Common myeloid progenitor, CD34-positive (primary cell): Measurements from ENCODE around the gene PIRT. TPM values are rescaled to one million over a fixed set of nuclear protein-coding genes. Genes with fewer than 3 reads are reported as not detected.

ENCODE experiments used
- CTCF ChIA-PET: fragments of 350-600 bp; sonication (Branson Sonifier 250); formaldehyde crosslinking; loops from one replicate; lab custom pipeline; 2021; ENCODE audit warnings: antibody characterized with exemption; lab: Charles Lee
- POLR2A ChIA-PET: fragments of 350-600 bp; sonication (Branson Sonifier 250); formaldehyde crosslinking; loops from one replicate; lab custom pipeline; 2021; ENCODE audit warnings: antibody characterized with exemption; lab: Charles Lee
- DNase-seq, 3 donors: peaks; one replicate each; pipeline versions ENCODE4 v3.0.0 to v3.0.0-alpha.2; 2013
- H3K27ac ChIP-seq, 2 experiments: 1 replicate in 1 of 2; 2 replicates in 1 of 2; pipeline ENCODE4 v1.7.0; 2013; ENCODE audit warnings: inconsistent platforms in 2 of 2, low read length in 2 of 2, mild to moderate bottlenecking in 2 of 2, low read depth in 1 of 2, moderate library complexity in 1 of 2; ENCODE audit not compliant: severe bottlenecking in 2 of 2, insufficient read depth in 1 of 2, poor library complexity in 1 of 2
- H3K27me3 ChIP-seq, 5 experiments: replicated peaks in 2 of 5; 1 replicate in 3 of 5; 2 replicates in 2 of 5; pipeline versions ENCODE4 v1.6.1 to v1.7.0; 2013; ENCODE audit warnings: low read length in 4 of 5, mild to moderate bottlenecking in 2 of 5, moderate library complexity in 2 of 5, inconsistent platforms in 1 of 5; ENCODE audit not compliant: insufficient read depth in 5 of 5, control insufficient read depth in 4 of 5
- H3K36me3 ChIP-seq, 4 experiments: 1 replicate in 2 of 4; 2 replicates in 2 of 4; pipeline versions ENCODE4 v1.6.1 to v1.7.0; 2013; ENCODE audit warnings: low read length in 3 of 4, control low read depth in 1 of 4, mild to moderate bottlenecking in 1 of 4; ENCODE audit not compliant: control insufficient read depth in 4 of 4, insufficient read depth in 4 of 4
- H3K4me1 ChIP-seq, 4 experiments: 1 replicate in 3 of 4; 2 replicates in 1 of 4; pipeline versions ENCODE4 v1.6.1 to v1.7.1; 2013; ENCODE audit warnings: low read length in 3 of 4, mild to moderate bottlenecking in 3 of 4, control low read depth in 1 of 4, inconsistent platforms in 1 of 4, moderate library complexity in 1 of 4; ENCODE audit not compliant: control insufficient read depth in 4 of 4, insufficient read depth in 4 of 4; ENCODE audit errors: control extremely low read depth in 1 of 4
- H3K4me3 ChIP-seq, 7 experiments: 1 replicate in 4 of 7; 2 replicates in 3 of 7; pipeline versions ENCODE4 v1.5.1 to v1.7.0; 2013; ENCODE audit warnings: mild to moderate bottlenecking in 7 of 7, low read length in 6 of 7, moderate library complexity in 6 of 7, inconsistent platforms in 2 of 7, low read depth in 2 of 7, control low read depth in 1 of 7; ENCODE audit not compliant: insufficient read depth in 4 of 7, control insufficient read depth in 1 of 7; ENCODE audit errors: extremely low read depth in 1 of 7
- H3K9me3 ChIP-seq, 5 experiments: 1 replicate in 4 of 5; 2 replicates in 1 of 5; pipeline versions ENCODE4 v1.6.1 to v1.7.1; 2013; ENCODE audit warnings: low read length in 4 of 5, mild to moderate bottlenecking in 2 of 5, inconsistent platforms in 1 of 5, low read depth in 1 of 5, moderate library complexity in 1 of 5; ENCODE audit not compliant: control insufficient read depth in 4 of 5, insufficient read depth in 2 of 5; ENCODE audit errors: control extremely low read depth in 1 of 5
- WGBS: methylation state at CpG from one replicate; pipeline ENCODE4 v1.1.5; 2013; ENCODE audit not compliant: insufficient coverage; 5-methylcytosine and 5-hydroxymethylcytosine counted together
- polyA plus RNA-seq: library from polyadenylated mRNA; unstranded; fragments of 120-200 nt; gene quantifications from one replicate; pipeline ENCODE4 v1.2.1, GENCODE V29; 2013

The PIRT gene
- polyA plus RNA-seq: 0.04 TPM

DNA sequence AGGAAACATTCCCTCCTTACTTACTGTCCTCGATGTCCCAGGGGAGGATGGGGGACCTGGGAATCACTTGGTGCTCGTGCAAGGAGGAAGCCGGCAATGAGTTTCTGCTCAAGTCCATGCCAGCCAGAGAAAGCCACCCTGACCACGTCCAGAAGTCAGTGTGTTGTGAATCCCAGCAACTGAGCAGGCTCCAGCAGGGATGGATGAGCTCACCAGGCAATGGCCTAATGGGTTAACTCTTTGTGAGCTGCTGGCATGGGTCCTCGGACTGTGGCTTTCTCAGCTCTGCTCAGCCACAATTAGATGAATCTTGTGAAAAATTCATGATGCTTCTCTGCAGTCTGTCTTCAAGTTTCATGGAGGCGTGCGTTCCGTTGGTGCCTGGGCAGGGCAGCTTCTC is at the start of gene PIRT:
Gene PIRT (minus strand): TSS at position 167 of the 400 bp plus-strand sequence. CDS start 12,442 bp downstream, outside the sequence.
- Histone ChIP-seq H3K9me3 (no peaks in the 10 kb centered on the region), H3K27ac (no peak within 1 kb of the TSS), H3K4me3 (no peak within 1 kb of the TSS), H3K36me3 (no peaks in the 10 kb centered on the region), H3K27me3 (peaks cover 0 to 2% (median 0%) of the 10 kb centered on the region in 5 experiments), H3K4me1 (no peaks in the 10 kb centered on the region)
- WGBS: 83% methylated on average over 8 of the region's 8 CpGs
- CTCF ChIA-PET: no interaction called here
- DNase-seq: no peak
- POLR2A ChIA-PET: no interaction called here

DNA sequence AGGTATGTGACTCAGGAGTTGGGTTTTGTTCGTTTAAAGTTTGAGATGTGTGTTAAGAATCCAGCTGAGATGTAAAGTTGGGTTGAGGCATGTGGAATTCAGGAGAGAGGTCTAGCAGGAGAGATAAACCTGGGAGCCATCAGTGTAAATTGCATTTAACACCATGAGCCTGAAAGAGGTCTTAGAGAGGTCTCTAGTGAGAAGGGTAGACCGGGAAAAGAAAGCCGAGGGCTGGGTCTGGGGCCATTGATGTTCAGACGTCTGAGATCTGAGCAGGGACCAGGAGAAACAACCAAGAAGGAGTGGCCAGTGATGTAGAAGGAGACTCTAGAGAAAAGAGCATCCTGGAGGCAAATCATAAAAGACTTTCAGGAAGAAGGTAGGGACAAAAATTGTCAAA is 44.1 kb upstream of the PIRT start:
- ChIA-PET CTCF (no interaction called here), POLR2A (no interaction called here)
- no peak for DNase-seq
- Histone ChIP-seq H3K27me3 (peaks cover 0 to 13% (median 3%) of the 10 kb centered on the region in 5 experiments), H3K27ac (no peak overlapping the region), H3K4me3 (no peak overlapping the region), H3K9me3 (no peaks in the 10 kb centered on the region), H3K36me3 (no peaks in the 10 kb centered on the region), H3K4me1 (no peaks in the 10 kb centered on the region)
- 48% methylated on average over 4 of the region's 4 CpGs for WGBS

DNA sequence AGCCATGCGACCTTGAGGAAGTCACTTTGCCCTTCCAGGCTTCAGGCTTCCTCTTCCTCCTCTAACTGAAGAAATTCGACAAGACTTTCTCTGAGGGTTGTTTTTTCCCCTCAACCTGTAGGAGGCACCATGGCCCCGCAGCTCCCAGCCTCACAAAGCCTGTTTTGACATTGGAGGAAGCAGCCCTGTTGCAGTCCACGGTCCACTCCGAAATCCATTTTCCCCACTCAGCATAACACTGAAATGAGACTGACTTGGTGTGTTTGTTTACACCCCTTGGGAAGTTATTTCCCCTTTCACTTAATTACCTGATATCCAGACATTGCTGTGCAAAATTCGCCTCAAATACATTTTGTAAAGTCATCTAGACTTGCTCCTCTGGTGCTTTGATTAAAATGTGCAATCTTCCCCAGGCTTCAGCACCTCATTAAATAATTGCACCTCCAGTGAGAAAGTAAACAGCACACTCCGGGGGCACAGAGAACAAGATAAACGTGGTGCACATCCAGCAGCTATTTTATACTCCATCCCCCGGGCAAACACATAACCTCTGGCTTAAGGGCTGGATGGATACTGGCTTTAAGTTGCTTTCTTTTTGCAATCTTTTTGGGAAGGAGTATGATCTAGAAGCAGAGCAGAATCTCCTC is 41.4 kb upstream of the PIRT start:
- Histone ChIP-seq H3K4me1 (no peaks in the 10 kb centered on the region), H3K9me3 (no peaks in the 10 kb centered on the region), H3K27me3 (peaks cover 0 to 13% (median 3%) of the 10 kb centered on the region in 5 experiments), H3K36me3 (no peaks in the 10 kb centered on the region), H3K4me3 (no peak overlapping the region), H3K27ac (no peak overlapping the region)
- DNase-seq: no peak
- CTCF ChIA-PET: no interaction called here
- 26% methylated on average over 9 of the region's 9 CpGs for WGBS
- POLR2A ChIA-PET: no interaction called here

DNA sequence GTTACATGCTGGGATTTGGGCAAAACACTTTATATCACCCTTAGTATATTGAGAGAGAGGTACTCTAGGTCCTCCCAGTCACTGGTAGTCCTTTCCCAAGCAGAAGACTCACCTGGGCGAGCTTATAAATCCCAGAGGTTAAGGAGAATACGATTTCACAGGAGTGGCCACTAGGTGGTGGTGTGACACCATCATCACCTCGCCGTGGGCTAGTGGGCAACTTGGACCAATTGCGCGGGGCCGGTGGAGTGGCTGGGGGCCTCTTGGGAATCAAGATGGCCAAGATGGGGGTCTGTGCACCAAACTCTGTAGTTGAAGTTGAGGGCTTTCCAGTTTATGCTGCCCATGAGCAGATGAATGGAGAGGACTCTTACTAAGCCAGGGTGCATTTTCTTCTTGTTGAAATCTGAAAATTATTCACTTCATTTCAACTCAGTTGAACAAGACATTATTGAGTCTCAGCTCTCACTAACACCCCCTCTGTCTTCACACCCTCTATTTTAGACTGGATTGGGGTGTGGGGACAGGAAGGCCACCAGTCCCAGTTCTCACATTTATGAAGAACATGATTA is 38.2 kb upstream of the PIRT start:
- CTCF ChIA-PET: interaction anchor here (0.5 to 1.4 kb wide), 4 partner anchors 10 to 273 kb away, joined by 3 to 4 read pairs (median 3); no protein-coding TSS in a partner anchor
- peaks cover 0 to 13% (median 3%) of the 10 kb centered on the region in 5 experiments for H3K27me3 ChIP-seq
- POLR2A ChIA-PET: interaction anchor here (0.6 kb wide), 1 partner anchor 649 kb away, joined by 3 read pairs; no protein-coding TSS in a partner anchor
- no peak overlapping the region for H3K27ac ChIP-seq
- 0% methylated on average over 7 of the region's 7 CpGs for WGBS
- DNase-seq: peak; percentile 14 to 23 (median 18)
- no peaks in the 10 kb centered on the region for H3K36me3 ChIP-seq
- H3K4me1 ChIP-seq: no peaks in the 10 kb centered on the region
- no peak overlapping the region for H3K4me3 ChIP-seq
- no peaks in the 10 kb centered on the region for H3K9me3 ChIP-seq

DNA sequence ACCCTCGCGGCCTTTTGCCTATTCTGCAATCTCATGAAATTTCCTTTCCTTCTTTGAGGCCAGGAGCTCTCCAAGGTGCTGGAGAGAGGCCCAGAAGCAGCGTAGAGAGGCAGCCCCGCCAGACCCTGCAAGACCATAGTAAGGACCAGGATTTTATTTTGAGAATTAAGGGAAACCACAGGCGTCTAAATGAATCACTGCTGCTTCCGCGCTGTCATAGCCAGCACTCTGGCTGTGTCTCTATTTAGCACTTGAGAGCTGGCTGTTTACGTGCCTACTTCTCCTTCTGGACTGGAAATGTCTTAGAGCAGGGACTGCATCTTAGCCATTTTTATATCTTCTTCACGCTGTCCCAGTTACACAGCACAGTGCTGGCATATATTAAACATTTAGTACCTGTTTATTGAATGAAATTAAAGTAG is 37.6 kb upstream of the PIRT start:
- ChIA-PET CTCF (interaction anchor here (0.5 to 1.4 kb wide), 3 partner anchors 39 to 274 kb away, joined by 3 to 4 read pairs (median 3); no protein-coding TSS in a partner anchor), POLR2A (interaction anchor here (0.6 kb wide), 1 partner anchor 649 kb away, joined by 3 read pairs; no protein-coding TSS in a partner anchor)
- H3K9me3 ChIP-seq: no peaks in the 10 kb centered on the region
- peaks cover 0 to 13% (median 3%) of the 10 kb centered on the region in 5 experiments for H3K27me3 ChIP-seq
- peak; percentile 49 to 81 (median 76) for DNase-seq
- no peak overlapping the region for H3K27ac ChIP-seq
- no peak overlapping the region for H3K4me3 ChIP-seq
- 0% methylated on average over 7 of the region's 9 CpGs for WGBS
- H3K36me3 ChIP-seq: no peaks in the 10 kb centered on the region
- H3K4me1 ChIP-seq: no peaks in the 10 kb centered on the region

DNA sequence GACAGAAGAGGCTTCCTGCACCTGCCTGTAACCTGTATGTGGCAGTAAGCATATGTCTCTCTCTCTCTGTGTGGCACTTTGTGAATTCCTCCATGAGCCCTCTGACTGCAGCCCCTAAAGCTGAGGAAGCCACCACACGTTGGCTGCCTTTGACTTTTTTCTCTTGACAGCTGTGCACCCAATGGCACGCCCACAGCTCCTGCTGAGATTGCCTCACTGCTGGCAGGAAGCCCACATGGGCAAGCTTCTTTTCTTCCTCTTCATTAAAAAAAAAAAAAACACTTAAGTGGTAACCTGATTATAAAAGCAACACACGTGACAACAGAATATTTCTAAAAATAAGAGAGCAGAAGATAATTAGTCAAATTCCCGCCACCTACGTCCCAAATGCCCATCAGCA is 34.0 kb upstream of the PIRT start:
- no peaks in the 10 kb centered on the region for H3K36me3 ChIP-seq
- ChIA-PET POLR2A (no interaction called here), CTCF (no interaction called here)
- no peaks in the 10 kb centered on the region for H3K9me3 ChIP-seq
- H3K4me1 ChIP-seq: no peaks in the 10 kb centered on the region
- no peak overlapping the region for H3K27ac ChIP-seq
- 59% methylated on average over 5 of the region's 5 CpGs for WGBS
- no peak overlapping the region for H3K4me3 ChIP-seq
- H3K27me3 ChIP-seq: no peaks in the 10 kb centered on the region
- DNase-seq: no peak
